HG02852 (cell line): Measurements from ENCODE around the gene SEMA3G.

Experiments
- ATAC-seq: cut with Tn5 transposase; IDR thresholded peaks from one replicate; pipeline ENCODE4 v1.9.1; 2021; ENCODE audit warnings: mild to moderate bottlenecking, moderate library complexity; ENCODE audit not compliant: unreplicated experiment

SEMA3G gene

GRCh38 chr3:52479877-52480575 lies 35.1 kb upstream of the SEMA3G start:
- ATAC-seq = no peak

GRCh38 chr3:52479037-52479876 lies 34.4 kb upstream of the SEMA3G start:
- ATAC-seq = no peak

GRCh38 chr3:52477796-52478095 lies 32.8 kb upstream of the SEMA3G start:
- ATAC-seq = no peak

- no peak for ATAC-seq
These were observed 32.3 kb upstream of the SEMA3G start for GRCh38 chr3:52477076-52477795.

- no peak for ATAC-seq
These were observed 28.1 kb upstream of the SEMA3G start for GRCh38 chr3:52473026-52473425.

- ATAC-seq = no peak
These were observed 27.5 kb upstream of the SEMA3G start for GRCh38 chr3:52472239-52473000.

- no peak for ATAC-seq
These were observed 26.7 kb upstream of the SEMA3G start for GRCh38 chr3:52471371-52472238.

GRCh38 chr3:52470920-52471319 lies 26.0 kb upstream of the SEMA3G start:
- ATAC-seq = no peak

GRCh38 chr3:52469001-52469400 lies 24.1 kb upstream of the SEMA3G start:
- ATAC-seq = no peak

GRCh38 chr3:52468336-52468735 lies 23.4 kb upstream of the SEMA3G start:
- no peak for ATAC-seq

- no peak for ATAC-seq
These were observed 18.5 kb upstream of the SEMA3G start for GRCh38 chr3:52463416-52463815.

- ATAC-seq = no peak
These were observed 17.0 kb upstream of the SEMA3G start for GRCh38 chr3:52461874-52462273.

GRCh38 chr3:52458770-52459545 lies 14.1 kb upstream of the SEMA3G start:
- no peak for ATAC-seq

- ATAC-seq = no peak
These were observed 13.3 kb upstream of the SEMA3G start for GRCh38 chr3:52458031-52458760.

GRCh38 chr3:52456800-52457183 lies 11.9 kb upstream of the SEMA3G start:
- no peak for ATAC-seq

- no peak for ATAC-seq
These were observed 11.4 kb upstream of the SEMA3G start for GRCh38 chr3:52456169-52456799.

GRCh38 chr3:52455283-52456168 lies 10.6 kb upstream of the SEMA3G start, which contains the start of gene NISCH:
TSS of gene NISCH (plus strand) at chr3:52455604. CDS start at chr3:52455642, 38 bp downstream.
- ATAC-seq = peak; percentile 77
